Activated CD4-positive, alpha-beta memory T cell treated with anti-CD3 and anti-CD28 coated beads, Interleukin-2, amount 10 ng/mL, durations not matched to agents 7 days and 5 days (primary cell): ENCODE measurements around the gene SLC4A5. TPM values are rescaled to one million over a fixed set of nuclear protein-coding genes. Genes with fewer than 3 reads are reported as not detected.
"Not testable (repeated sequence)": the region's sequence is repeated elsewhere in the genome, so short reads cannot be mapped to it uniquely, and the experiment has no call there.

Source experiments
- CTCF ChIA-PET: fragments of 350-600 bp; sonication (Branson Sonifier 250); formaldehyde crosslinking; loops from one replicate; lab custom pipeline; 2021; ENCODE audit warnings: antibody characterized with exemption, inconsistent platforms; lab: Charles Lee
- POLR2A ChIA-PET: fragments of 350-600 bp; sonication (Branson Sonifier 250); formaldehyde crosslinking; loops from one replicate; lab custom pipeline; 2021; ENCODE audit warnings: antibody characterized with exemption; lab: Charles Lee
- DNase-seq: peaks from one replicate; pipeline ENCODE4 v3.0.0-alpha.2; 2020
- H3K27ac Mint-ChIP-seq: one replicate; pipeline ENCODE4 v1.8.0; 2021; ENCODE audit warnings: mild to moderate bottlenecking, mixed read lengths
- H3K27me3 Mint-ChIP-seq: one replicate; pipeline ENCODE4 v1.8.0; 2021; ENCODE audit warnings: mixed read lengths
- H3K36me3 Mint-ChIP-seq: one replicate; pipeline ENCODE4 v1.8.0; 2021; ENCODE audit warnings: low read depth, mixed read lengths
- H3K4me1 Mint-ChIP-seq: one replicate; pipeline ENCODE4 v1.8.0; 2021; ENCODE audit warnings: mixed read lengths
- H3K4me3 Mint-ChIP-seq: one replicate; pipeline ENCODE4 v1.8.0; 2021; ENCODE audit warnings: mild to moderate bottlenecking, mixed read lengths
- H3K9me3 Mint-ChIP-seq: one replicate; pipeline ENCODE4 v1.8.0; 2021; ENCODE audit warnings: mixed read lengths
- total RNA-seq, 2 experiments: library from RNA; stranded (reverse); gene quantifications; one replicate each; pipeline ENCODE4 v1.2.3, GENCODE V29; 2021

Gene SLC4A5
- total RNA-seq, 2 experiments from 2014 or later: 2.5 to 3.4 TPM

DNA sequence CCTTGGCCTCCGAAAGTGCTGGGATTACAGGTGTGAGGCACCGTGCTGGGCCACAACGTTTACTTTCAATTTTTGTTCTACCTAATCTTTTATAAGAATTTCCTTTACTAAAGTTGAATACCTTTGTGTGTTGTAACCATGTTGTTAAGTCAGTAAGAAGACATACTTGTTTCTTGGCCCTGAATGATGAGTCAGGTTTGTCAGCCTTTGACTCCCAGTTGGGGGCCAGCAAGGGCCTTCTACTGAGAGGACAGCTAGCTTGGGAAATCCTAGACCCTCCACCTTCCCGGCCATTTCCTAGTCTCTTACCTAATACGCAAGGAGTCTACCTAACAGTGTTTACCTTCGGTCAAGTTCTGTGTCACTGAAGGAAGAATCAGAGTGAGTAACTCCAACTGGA lies 122.1 kb downstream of the SLC4A5 start:
- Mint-ChIP-seq H3K27me3 (no peaks in the 10 kb centered on the region), H3K4me3 (no peak overlapping the region), H3K27ac (no peak overlapping the region), H3K9me3 (no peaks in the 10 kb centered on the region), H3K36me3 (peaks cover 40% of the 10 kb centered on the region), H3K4me1 (peaks cover 8% of the 10 kb centered on the region)
- no peak for DNase-seq
- CTCF ChIA-PET: no interaction called here
- POLR2A ChIA-PET: interaction anchor here (1.9 kb wide), 1 partner anchor 13 kb away, joined by 6 read pairs; no protein-coding TSS in a partner anchor

DNA sequence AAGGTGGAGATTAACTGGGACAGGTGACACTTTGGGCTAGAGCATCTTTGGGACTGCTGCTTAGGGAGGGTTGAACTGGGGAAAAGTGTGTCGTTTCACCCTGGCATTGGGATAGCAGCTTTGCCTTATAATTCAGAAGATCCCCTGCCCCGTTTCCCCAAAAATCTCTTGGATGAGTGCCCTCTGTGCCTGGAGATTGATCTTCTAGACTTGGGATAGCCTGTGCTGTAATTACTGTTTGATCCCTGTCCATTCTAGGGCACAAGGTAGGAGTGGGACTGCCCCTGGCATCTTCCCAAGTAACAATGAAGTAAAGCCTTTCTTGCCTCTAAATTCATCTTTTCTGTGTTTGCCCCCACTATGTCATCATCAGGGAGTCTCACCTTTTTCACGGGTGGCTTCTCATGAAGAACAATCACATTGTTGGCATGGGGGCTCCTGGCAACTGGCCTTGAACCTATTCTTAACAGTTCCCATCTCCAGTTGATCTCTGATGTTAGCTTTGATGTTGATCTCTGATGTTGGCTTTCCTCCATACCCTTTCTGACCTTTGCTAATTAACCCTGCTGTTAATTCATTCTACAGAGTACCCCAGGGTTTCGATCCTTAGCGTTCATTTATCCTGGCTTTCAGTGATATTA lies 123.2 kb downstream of the SLC4A5 start:
- ChIA-PET CTCF (no interaction called here), POLR2A (interaction anchor here (1.9 kb wide), 1 partner anchor 12 kb away, joined by 6 read pairs; no protein-coding TSS in a partner anchor)
- H3K9me3 Mint-ChIP-seq: no peaks in the 10 kb centered on the region
- DNase-seq: no peak
- no peak overlapping the region for H3K27ac Mint-ChIP-seq
- H3K27me3 Mint-ChIP-seq: no peaks in the 10 kb centered on the region
- H3K4me3 Mint-ChIP-seq: no peak overlapping the region
- H3K4me1 Mint-ChIP-seq: peaks cover 8% of the 10 kb centered on the region
- H3K36me3 Mint-ChIP-seq: peaks cover 43% of the 10 kb centered on the region

DNA sequence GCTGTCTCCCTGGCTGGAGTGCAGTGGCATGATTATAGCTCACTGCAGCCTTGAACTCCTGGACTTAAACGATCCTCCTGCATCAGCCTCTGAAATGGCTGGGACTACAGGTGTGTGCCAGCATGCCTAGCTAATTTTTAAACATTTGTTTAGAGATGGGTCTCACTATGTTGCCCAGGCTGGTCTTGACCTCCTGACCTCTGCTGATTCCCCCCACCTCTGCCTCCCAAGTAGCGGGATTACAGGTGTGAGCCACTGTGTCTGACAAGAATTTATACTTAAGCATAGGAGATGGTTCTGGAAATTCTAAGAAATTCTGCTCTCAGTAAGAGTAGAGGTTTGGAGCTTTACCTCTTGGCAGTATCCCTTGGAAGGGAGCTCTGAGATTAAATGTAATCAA lies 126.6 kb downstream of the SLC4A5 start:
- H3K27ac Mint-ChIP-seq: no peak overlapping the region
- DNase-seq: no peak
- no peaks in the 10 kb centered on the region for H3K27me3 Mint-ChIP-seq
- POLR2A ChIA-PET: interaction anchor here (1.1 to 4.6 kb wide), 4 partner anchors 10 to 38 kb away, joined by 3 to 29 read pairs (median 6); partner anchors contain the start of gene MOB1A
- H3K36me3 Mint-ChIP-seq: peaks cover 66% of the 10 kb centered on the region
- H3K9me3 Mint-ChIP-seq: no peaks in the 10 kb centered on the region
- no peak overlapping the region for H3K4me3 Mint-ChIP-seq
- CTCF ChIA-PET: interaction anchor here (0.6 to 1.5 kb wide), 5 partner anchors 10 to 118 kb away, joined by 3 to 6 read pairs (median 5); partner anchors contain the start of gene BOLA3
- peaks cover 2% of the 10 kb centered on the region for H3K4me1 Mint-ChIP-seq

DNA sequence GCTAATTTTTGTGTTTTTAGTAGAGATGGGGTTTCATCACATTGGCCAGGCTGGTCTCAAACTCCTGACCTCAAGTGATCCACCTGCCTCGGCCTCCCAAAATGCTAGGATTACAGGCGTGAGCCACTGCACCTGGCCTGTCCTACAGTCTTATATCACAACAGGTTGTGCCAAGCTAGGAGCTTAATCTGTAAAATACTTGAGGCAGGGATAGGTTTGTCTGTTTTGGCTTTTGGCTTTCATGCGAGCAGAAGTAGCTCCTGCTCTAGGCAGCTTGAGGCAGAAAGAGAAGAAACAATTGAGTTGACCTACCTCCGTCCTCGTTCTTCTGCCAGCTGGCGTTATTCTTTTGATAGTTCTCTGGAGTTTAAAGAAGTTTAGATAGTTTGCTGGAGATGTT lies 127.4 kb downstream of the SLC4A5 start:
- H3K9me3 Mint-ChIP-seq, H3K4me3 Mint-ChIP-seq, H3K27ac Mint-ChIP-seq, H3K27me3 Mint-ChIP-seq, DNase-seq, H3K4me1 Mint-ChIP-seq: not testable (repeated sequence)
- H3K36me3 Mint-ChIP-seq: peaks cover 67% of the 10 kb centered on the region
- ChIA-PET CTCF (interaction anchor here (1.0 to 1.5 kb wide), 4 partner anchors 9 to 119 kb away, joined by 5 to 6 read pairs (median 6); partner anchors contain the start of gene BOLA3), POLR2A (interaction anchor here (1.1 to 4.6 kb wide), 5 partner anchors 9 to 37 kb away, joined by 3 to 29 read pairs (median 5); partner anchors contain the start of gene MOB1A)

DNA sequence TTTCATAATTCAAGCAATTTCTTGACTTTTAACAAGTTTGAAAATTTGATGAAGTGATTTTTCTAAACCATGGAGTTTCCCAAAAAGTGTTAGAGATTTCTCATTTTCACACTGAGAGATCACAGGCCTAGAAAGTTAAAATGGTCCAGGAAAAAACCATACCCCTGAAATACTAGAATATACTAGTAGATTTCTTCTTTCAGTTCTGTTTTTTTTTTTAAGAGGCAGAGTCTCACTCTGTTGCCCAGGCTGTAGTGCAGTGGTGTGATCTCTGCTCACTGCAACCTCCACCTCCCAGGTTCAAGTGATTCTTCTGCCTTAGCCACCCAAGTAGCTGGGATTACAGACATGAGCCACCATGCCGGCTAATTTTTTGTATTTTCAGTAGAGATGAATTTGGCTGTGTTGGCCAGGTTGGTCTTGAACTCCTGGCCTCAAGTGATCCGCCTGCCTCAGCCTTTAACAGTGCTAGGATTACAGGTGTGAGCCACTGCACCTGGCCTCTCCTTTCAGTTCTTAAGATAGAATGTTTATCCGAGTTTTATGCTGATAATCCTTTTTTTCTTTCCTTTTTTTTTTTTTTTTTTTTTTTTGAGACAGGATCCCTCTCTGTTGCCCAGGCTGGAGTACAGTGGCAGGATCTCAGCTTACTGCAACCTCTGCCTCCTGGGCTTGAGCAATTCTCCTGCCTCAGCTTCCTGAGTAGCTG lies 130.4 kb downstream of the SLC4A5 start:
- ChIA-PET POLR2A (interaction anchor here (1.4 kb wide), 1 partner anchor 35 kb away, joined by 4 read pairs; the partner anchor contains the start of gene MOB1A), CTCF (no interaction called here)
- DNase-seq: no peak
- H3K9me3 Mint-ChIP-seq: no peaks in the 10 kb centered on the region
- peaks cover 70% of the 10 kb centered on the region for H3K36me3 Mint-ChIP-seq
- H3K4me3 Mint-ChIP-seq: no peak overlapping the region
- H3K4me1 Mint-ChIP-seq: peaks cover 22% of the 10 kb centered on the region
- H3K27me3 Mint-ChIP-seq: no peaks in the 10 kb centered on the region
- H3K27ac Mint-ChIP-seq: no peak overlapping the region

DNA sequence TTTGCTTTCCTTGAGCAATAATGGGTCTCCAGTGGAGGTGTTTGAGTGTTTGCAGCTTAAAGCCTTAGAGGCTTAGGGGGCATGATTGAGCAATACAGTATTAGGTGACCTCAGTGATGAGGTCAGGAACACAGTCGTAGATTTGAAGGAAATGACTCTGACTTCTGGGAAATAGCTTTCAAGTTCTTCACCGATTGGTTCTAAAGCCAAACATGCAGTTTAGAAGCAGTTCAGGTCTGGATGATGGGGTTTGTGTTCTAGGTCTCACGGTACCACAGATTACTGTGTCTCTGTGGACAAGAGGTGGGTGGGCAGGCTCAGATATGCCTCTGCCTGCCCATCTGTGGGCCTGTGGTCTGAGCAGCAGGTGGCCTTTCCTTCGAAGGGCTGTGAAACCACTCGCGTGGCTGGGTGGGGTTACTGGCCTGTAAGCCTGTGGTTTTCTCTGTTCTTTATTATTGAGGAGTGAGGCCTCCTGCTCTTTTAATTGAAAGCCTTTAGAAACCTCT lies 137.0 kb downstream of the SLC4A5 start:
- H3K27ac Mint-ChIP-seq: peak overlapping the region; percentile 96
- POLR2A ChIA-PET: interaction anchor here (0.6 to 6.4 kb wide), 16 partner anchors 7 to 457 kb away, joined by 3 to 125 read pairs (median 6); partner anchors contain the start of genes BOLA3, MOB1A, MTHFD2 and STAMBP
- H3K27me3 Mint-ChIP-seq: no peaks in the 10 kb centered on the region
- no peaks in the 10 kb centered on the region for H3K9me3 Mint-ChIP-seq
- peak; percentile 67 for DNase-seq
- H3K4me1 Mint-ChIP-seq: peaks cover 78% of the 10 kb centered on the region
- H3K4me3 Mint-ChIP-seq: peak overlapping the region; percentile 64
- CTCF ChIA-PET: interaction anchor here (0.8 to 5.0 kb wide), 11 partner anchors 9 to 384 kb away, joined by 3 to 41 read pairs (median 4); partner anchors contain the start of genes BOLA3 and MOB1A
- H3K36me3 Mint-ChIP-seq: peaks cover 80% of the 10 kb centered on the region

DNA sequence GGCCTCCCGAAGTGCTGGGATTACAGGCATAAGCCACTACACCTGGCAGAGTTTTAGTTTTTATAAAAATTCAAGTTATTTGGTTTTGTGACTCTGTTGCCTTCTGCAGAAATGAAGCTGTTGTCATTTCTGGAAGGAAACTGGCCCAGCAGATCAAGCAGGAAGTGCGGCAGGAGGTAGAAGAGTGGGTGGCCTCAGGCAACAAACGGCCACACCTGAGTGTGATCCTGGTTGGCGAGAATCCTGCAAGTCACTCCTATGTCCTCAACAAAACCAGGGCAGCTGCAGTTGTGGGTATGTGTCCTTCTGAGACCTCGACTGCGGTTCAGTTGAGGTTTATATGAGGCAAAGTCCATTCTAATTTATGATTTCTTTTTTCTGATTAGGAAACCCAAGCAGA lies 137.6 kb downstream of the SLC4A5 start:
- H3K27me3 Mint-ChIP-seq: no peaks in the 10 kb centered on the region
- ChIA-PET POLR2A (interaction anchor here (0.6 to 6.4 kb wide), 17 partner anchors 7 to 456 kb away, joined by 3 to 125 read pairs (median 4); partner anchors contain the start of genes BOLA3, MOB1A, MTHFD2 and STAMBP), CTCF (interaction anchor here (0.8 to 5.0 kb wide), 12 partner anchors 9 to 383 kb away, joined by 3 to 41 read pairs (median 4); partner anchors contain the start of genes BOLA3 and MOB1A)
- H3K27ac Mint-ChIP-seq: peak overlapping the region; percentile 96
- H3K4me3 Mint-ChIP-seq: peak overlapping the region; percentile 64
- H3K4me1 Mint-ChIP-seq: peaks cover 82% of the 10 kb centered on the region
- H3K9me3 Mint-ChIP-seq: no peaks in the 10 kb centered on the region
- H3K36me3 Mint-ChIP-seq: peaks cover 81% of the 10 kb centered on the region
- peak; percentile 56 for DNase-seq

DNA sequence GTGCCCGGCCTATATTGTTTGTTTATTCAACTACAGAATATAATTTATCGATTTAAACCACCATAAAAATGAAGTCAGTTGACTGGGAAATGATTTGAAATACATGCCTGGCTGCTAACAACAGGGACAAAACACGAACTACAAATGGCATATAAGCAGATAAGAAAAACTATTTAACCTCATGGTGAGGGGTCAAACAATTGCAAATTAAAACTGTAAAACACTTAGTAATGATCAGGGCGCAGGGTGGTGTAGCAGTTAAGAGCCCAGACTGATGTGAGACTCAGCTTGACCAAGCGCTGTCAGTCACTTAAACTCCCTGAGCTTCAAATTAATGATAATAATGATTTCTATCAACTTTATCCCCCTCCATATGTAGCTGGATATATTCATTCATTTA lies 138.1 kb downstream of the SLC4A5 start:
- no peaks in the 10 kb centered on the region for H3K27me3 Mint-ChIP-seq
- peak overlapping the region; percentile 96 for H3K27ac Mint-ChIP-seq
- ChIA-PET POLR2A (interaction anchor here (1.1 to 6.4 kb wide), 10 partner anchors 9 to 456 kb away, joined by 3 to 125 read pairs (median 6); partner anchors contain the start of genes BOLA3, MOB1A and STAMBP), CTCF (interaction anchor here (0.9 to 5.0 kb wide), 6 partner anchors 8 to 378 kb away, joined by 3 to 41 read pairs (median 6); partner anchors contain the start of genes BOLA3 and MOB1A)
- H3K4me1 Mint-ChIP-seq: peaks cover 86% of the 10 kb centered on the region
- H3K36me3 Mint-ChIP-seq: peaks cover 82% of the 10 kb centered on the region
- no peak for DNase-seq
- no peaks in the 10 kb centered on the region for H3K9me3 Mint-ChIP-seq
- H3K4me3 Mint-ChIP-seq: peak overlapping the region; percentile 64

DNA sequence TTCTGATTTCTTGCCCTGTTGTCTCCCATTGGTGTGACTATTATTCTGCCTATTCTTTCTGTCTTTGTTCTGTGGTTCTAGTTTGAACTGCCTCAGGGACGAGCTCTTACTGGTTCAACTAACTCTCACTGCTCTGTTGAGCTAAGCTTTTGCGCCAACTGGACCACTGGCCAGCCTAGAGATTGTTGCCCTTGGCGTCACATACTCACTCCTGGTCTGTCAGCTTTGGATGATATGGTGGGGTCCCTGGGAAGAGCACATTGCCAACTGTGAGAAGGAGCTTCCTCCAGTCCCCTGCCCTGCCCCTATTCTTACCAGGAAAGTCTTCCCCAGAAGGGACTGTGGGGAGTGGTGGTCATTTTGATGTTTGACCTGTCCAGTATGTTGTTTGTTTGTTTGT lies 138.8 kb downstream of the SLC4A5 start:
- peaks cover 83% of the 10 kb centered on the region for H3K36me3 Mint-ChIP-seq
- no peaks in the 10 kb centered on the region for H3K27me3 Mint-ChIP-seq
- H3K4me1 Mint-ChIP-seq: peaks cover 84% of the 10 kb centered on the region
- H3K4me3 Mint-ChIP-seq: peak overlapping the region; percentile 58
- peak overlapping the region; percentile 96 for H3K27ac Mint-ChIP-seq
- POLR2A ChIA-PET: interaction anchor here (0.7 to 6.4 kb wide), 9 partner anchors 8 to 467 kb away, joined by 3 to 125 read pairs (median 4); partner anchors contain the start of genes BOLA3, MOB1A, TPRKB and WBP1
- CTCF ChIA-PET: interaction anchor here (0.7 to 5.0 kb wide), 3 partner anchors 26 to 170 kb away, joined by 5 to 41 read pairs (median 11); partner anchors contain the start of genes BOLA3 and MOB1A
- H3K9me3 Mint-ChIP-seq: no peaks in the 10 kb centered on the region
- DNase-seq: no peak

DNA sequence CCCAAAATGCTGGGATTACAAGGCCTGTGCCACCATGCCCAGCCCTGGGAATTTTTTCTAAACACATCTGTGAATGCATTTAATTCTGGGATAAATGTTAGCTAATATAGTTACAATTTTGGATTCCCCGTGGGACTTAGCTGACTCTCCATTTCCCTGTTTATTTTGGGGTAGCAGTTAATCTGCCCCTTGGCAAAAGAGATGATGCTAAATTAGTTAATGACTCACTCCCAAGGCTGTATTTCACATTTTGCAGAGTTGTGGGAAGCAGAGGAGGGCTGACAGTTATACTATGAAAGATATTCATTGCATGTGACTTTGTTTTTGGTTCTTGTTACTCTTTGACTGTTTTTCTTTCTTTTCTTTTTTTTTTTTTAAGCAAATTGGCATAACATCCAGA lies 141.6 kb downstream of the SLC4A5 start:
- no peaks in the 10 kb centered on the region for H3K27me3 Mint-ChIP-seq
- peaks cover 81% of the 10 kb centered on the region for H3K4me1 Mint-ChIP-seq
- H3K4me3 Mint-ChIP-seq: peak overlapping the region; percentile 99
- H3K27ac Mint-ChIP-seq: peak overlapping the region; percentile 68
- no peak for DNase-seq
- no peaks in the 10 kb centered on the region for H3K9me3 Mint-ChIP-seq
- ChIA-PET CTCF (interaction anchor here (7.2 kb wide), 1 partner anchor 21 kb away, joined by 100 read pairs; the partner anchor contains the start of gene MOB1A), POLR2A (interaction anchor here (0.7 to 11.4 kb wide), 5 partner anchors 10 to 373 kb away, joined by 3 to 262 read pairs (median 4); partner anchors contain the start of genes BOLA3, MOB1A and STAMBP)
- H3K36me3 Mint-ChIP-seq: peaks cover 68% of the 10 kb centered on the region

DNA sequence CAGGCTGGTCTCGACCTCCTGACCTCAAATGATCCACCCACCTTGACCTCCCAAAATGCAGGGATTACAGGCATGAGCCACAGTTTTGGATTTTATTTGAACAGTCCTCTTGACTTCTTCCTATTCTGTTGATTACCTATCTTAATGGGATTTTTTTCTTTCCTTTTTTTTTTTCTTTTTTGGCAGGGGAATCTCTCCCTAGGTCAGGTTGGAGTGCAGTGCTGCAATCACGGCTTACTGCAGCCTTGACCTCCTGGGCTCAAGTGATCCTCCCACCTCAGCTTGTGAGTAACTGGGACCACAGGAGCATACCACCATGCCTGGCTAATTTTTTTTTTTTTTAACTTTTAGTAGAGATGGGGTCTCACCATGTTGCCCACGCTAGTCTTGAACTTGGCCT lies 142.0 kb downstream of the SLC4A5 start:
- Mint-ChIP-seq H3K27me3 (no peaks in the 10 kb centered on the region), H3K4me1 (peaks cover 77% of the 10 kb centered on the region), H3K4me3 (peak overlapping the region; percentile 99), H3K9me3 (no peaks in the 10 kb centered on the region), H3K36me3 (peaks cover 64% of the 10 kb centered on the region), H3K27ac (peak overlapping the region; percentile 68)
- POLR2A ChIA-PET: interaction anchor here (0.7 to 11.4 kb wide), 6 partner anchors 9 to 373 kb away, joined by 3 to 262 read pairs (median 14); partner anchors contain the start of genes BOLA3, MOB1A and STAMBP
- no peak for DNase-seq
- CTCF ChIA-PET: interaction anchor here (7.2 kb wide), 1 partner anchor 21 kb away, joined by 100 read pairs; the partner anchor contains the start of gene MOB1A
